GM19372 (cell line): ENCODE data around the gene GRIN2A.

Source experiments
- ATAC-seq: cut with Tn5 transposase; IDR thresholded peaks from one replicate; pipeline ENCODE4 v1.9.1; 2021; ENCODE audit warnings: mild to moderate bottlenecking, low read depth, moderate library complexity; ENCODE audit not compliant: unreplicated experiment

GRIN2A gene

DNA sequence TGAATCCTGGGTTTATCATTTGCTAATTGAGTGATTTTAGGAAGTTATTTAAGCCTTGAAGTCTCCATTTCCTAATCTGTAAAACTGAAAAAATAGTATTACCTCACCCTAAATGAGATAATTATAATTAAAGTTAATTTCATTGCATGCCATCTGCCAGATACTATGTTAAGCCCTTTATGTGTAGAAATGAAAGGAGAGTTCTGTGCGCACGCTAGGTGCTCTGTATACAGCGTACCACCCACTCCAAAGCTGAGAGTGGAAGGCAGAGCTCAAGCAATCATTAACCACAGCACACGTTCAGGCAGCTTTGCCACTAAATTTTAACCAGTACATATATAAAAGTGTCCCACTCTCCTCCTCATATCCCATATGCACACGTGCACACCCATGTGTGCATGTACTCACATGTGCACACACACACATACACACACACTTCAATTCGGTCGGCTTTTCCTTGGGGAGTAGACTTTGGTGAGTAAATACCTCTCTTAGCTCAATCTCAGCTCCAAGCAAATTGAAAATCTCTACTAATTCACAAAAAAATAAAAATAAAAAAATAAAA is 204.8 kb downstream of the GRIN2A start:
- no peak for ATAC-seq

DNA sequence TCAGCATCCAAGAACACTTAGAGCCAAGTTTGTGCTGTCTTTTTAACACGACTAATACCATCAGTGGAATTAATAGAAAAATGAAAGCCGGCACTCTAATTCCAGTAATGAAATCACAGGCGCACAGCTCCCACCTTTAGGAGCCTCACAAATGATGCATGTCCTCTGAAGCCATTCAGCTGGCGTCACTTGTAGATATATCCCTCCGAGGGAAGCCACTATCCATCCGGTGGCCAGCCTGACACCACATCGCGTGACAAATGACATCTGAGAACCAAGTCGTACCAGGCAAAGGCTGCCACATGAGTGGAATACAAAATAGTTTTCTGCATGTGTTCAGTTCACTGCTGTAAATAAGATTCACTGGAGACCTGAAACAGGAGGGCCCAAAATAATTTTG is 205.6 kb downstream of the GRIN2A start:
- ATAC-seq, result no peak

- no peak for ATAC-seq
These were observed 210.3 kb downstream of the GRIN2A start for GRCh38 chr16:9971907-9972306.

- ATAC-seq, result no peak
These were observed 211.4 kb downstream of the GRIN2A start for GRCh38 chr16:9970796-9971195.

DNA sequence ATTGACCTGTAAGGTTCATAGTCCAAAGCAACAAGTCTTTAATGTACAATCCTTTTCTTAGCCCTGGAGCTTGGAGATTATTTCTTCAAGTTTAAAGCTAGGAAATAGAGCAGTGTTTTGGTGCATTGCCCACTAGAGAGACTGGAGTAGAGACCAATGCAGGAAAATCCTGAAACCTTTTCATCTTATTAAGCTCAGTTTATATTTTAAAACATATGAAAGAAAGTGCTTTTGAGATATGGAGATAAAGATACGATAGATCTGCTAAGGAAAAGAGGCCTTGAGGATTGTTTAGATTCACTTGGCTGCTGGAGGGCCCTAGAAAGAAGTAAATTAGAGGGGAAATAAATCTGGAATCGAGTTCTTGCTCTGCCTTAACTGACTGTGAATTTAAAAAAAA is 212.0 kb downstream of the GRIN2A start:
- no peak for ATAC-seq

DNA sequence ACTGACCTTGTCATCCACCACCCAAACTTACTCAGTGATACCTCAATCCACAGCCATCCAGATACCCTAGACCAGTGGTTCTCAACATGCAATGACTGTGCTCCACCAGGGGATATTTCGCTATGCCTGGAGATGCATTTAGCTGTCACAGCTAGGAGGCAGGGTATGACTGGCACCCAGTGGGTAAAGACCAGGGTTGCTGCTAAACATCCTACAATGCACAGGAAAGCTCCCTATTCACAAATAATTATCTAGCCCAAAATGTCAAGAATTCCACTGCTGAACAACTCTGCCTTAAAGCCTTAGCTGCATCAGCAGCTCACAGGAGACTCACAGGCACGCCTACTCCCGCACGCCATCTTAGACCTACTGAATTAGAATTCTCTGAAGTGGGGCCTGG is 212.6 kb downstream of the GRIN2A start:
- ATAC-seq, result no peak

DNA sequence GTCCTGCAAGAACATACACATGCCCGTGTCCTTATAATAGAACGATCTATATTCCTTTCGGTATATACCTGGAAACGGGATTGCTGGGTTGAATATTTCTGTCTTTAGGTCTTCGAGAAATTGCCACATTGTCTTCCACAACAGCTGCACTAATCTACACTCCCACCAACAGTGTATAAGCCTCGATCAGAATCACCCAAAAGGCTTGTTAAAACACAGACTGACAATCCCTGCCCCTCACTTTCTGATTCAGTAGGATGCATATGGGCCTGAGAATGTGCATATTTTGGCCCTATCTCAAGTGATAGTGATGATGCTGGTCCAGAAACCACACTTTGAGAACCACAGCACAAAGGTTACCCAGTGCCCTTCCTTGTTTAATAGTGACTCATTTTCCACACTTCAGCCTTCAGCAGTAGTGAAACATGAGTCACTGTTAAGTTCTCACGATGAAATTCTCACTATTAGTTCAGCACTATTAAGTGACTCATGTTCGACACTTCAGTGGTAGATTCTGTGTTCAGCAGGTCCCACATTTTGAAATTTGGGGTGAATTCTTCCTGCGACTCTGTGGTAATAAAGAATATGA is 215.6 kb downstream of the GRIN2A start:
- no peak for ATAC-seq

- no peak for ATAC-seq
These were observed 217.1 kb downstream of the GRIN2A start for GRCh38 chr16:9965079-9965478.

DNA sequence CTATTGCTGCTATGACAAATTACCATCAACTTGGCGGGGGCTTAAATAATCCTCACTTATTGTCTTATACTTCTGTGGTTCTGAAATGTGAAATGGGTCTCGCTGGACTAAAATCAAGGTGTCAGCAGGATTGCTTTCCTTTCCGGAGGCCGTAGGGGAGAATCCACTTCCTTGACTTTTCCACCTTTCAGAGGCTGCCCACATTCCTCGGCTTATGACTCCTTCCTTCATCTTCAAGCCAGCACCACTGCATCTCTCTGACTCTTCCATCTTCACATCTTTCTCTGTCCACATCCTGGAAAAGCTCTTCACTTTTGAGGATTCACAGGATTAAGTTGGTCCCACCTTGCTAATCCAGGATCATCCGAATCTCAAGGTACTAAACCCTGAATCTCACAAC is 217.8 kb downstream of the GRIN2A start:
- ATAC-seq, result no peak

DNA sequence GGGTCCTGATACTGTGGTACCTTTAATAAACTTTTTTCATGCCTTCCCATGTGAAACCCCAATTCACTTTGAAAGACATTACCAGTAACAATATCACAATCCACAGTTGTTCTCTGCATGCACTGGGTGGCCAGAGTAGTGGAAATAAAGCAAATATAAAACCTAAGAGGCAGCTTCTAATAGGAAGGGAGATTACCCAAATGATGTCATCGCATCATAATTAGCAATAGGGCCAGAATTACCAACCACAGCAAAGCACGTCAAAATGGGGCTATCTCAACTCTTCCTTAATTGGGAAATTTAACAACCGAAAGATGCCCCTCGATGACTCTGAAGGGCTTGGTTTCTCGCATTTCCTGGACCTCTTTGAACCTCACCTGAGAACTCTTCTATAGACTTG is 224.8 kb downstream of the GRIN2A start:
- no peak for ATAC-seq

GRCh38 chr16:9957002-9957401 is 225.2 kb downstream of the GRIN2A start:
- ATAC-seq, result no peak

GRCh38 chr16:9955677-9956076 is 226.6 kb downstream of the GRIN2A start:
- ATAC-seq, result no peak

DNA sequence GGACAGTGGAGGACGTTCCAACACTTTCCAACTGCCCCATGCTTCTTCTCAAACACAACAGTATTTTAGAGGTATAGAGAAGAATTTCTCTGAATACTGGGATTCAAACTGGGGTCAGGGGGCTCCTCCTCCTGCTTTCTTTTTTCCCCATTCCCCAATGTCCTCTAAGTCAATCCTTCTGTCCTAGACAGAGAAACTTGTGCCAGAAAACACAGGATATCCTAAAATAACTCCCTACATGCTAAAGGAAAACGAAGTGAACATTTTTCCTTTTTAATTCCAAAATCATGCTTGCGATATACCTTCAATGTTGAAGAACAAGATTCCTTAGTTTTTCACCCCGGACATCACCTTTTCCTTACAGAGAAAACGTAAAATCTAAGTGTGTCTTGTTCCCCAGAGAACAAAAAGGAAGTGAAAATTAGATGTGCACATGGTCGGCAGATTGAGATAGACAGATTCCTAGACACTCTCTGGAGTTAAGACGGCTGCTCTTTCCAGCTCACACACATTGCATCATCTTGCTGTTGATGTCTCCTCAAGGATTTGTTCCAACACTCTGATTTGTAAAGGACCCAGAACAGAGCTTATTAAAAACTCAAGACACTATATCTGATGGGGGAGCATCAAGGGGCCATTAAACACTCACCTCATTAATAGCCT is 228.2 kb downstream of the GRIN2A start:
- no peak for ATAC-seq

DNA sequence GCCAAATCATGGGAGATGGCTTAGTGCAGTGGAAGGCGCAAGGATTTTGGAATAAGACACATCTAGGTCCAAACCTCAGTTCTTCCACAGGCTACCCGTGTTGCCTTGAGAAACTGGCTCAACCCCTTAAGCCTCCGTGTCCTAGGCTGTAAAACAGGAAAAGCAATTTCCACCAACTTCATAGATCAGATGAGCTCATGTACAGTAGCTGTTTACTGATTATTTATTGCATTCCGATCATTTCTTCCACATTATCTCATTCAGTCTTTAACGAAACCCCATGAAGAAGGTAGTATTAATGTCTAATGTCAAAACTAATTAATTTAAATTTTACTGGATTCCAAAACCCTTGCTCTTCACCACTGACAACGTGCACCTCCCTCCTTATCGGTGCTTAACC is 231.6 kb downstream of the GRIN2A start:
- ATAC-seq, result no peak

DNA sequence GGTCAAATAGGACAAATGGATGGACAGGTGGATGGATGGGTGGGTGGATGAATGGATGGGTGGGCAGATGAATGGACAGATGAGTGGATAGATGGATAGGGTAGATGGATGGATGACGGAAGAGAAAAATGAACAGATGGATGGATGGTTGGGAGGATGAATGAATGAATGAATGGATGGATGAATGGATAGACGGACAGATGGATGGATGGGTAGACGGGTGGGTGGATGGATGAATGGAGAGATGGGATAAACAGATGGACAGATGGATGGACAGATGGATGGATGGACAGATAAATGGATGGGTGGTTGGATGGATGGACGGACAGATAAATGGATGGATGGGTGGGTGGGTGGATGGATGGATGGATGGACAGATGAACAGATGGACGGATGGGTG is 232.8 kb downstream of the GRIN2A start:
- ATAC-seq, result no peak

DNA sequence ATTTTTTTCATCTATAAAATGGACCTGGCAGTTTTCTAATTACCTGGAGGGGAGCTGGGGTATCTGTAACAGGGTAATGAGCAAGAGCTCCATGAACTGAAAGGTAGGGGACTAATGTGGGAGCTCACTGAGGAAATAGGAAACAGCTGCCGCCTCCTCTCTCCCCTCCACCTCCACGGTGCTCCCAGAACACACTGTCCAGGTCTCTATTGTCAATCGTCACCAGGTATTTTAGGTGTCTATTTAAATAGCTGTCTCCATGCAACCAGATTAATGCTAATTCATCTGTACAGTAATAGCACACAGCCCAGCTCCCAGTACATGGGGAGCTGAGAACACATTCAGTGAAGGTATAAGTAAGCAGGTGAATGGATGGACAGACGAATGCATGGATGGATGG is 233.3 kb downstream of the GRIN2A start:
- no peak for ATAC-seq

DNA sequence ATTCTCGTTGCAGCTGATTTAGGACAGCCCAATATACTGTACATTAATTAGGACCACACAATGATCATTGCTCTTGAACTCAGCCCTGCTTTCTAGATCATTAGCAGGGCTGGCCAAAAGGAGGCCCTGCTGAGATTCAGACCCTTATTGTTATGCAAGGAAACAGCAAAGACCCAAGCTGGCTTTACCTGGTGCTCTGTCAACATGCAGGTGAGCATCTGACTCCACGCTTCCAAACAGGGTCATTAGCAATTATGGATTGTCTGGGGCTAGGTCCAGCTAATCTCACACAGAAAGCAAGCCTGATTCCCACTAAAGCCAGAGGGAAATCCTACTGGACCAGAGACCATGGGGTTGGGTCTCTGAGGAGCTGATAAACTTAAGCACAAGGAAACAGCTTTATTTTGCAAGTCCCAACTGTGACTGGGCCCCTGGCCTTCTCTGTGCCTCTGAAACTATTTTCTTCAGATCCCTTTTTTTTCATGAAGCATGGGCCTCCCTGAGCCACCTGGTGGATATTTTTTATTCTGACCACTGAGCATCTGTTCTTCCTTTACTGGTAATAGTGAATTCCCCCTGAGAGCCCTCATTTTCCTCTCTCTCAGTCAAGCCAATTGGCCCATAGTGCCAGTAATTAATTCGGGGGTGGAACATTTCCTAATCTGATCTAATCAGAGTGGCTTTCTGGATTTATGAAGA is 236.1 kb downstream of the GRIN2A start:
- no peak for ATAC-seq

- no peak for ATAC-seq
These were observed 239.1 kb downstream of the GRIN2A start for GRCh38 chr16:9943121-9943520.

DNA sequence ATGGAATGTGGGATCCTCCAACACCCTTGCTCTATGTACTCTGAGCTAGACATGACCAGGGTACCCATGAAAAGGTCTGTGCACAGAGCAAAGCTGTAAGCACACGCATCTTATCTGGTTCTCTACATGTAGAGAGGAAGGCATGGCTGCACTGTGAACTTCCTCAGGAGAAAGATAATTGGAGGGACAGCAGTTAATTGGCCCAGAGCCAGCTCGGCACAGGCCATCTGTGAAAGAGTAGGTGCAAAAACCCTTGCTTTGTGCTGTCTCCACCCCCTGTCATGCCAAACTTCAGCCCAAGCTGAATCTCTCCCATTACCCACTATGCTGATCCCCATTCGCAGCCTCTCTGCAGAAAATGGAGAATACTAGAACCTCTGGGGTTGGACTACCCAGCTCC is 241.0 kb downstream of the GRIN2A start:
- no peak for ATAC-seq

DNA sequence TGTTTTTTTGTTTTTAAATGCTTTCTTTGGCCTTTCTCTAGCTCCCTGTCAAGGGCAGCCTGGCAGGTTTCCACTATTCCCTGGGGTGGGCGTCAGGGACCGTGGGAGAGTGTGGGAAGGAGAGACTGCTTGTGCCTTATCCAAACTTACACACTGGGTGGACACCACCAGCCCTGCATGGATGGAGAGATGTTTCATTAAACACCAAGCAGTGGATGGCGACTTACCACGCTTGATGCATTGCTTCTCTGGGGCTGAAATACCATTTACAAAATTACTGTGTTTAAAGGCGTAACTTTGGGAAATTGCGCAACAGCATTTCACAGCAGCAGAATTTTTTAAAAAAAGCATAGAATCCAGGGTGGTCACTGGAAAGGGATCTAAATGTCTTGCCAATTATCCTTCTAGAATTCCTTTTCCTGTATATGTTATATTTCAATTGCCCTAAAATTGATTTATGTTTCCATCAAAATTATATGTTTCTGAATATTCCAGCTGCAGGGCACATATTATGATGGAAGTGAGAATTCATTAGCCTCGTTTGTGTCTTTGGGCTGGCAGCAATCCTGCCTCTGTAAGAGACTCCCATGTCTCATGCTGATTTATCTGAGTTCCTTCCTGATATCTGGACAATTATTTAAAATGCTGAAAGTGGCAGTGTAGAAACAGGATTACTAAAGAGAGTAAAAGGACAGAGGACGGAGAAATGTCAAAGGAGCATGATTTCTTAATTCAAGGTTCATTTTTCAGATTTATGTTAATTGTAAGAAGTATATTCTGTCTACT is 247.3 kb downstream of the GRIN2A start:
- no peak for ATAC-seq
